ENCODE measurements around the gene KCNMA1. TPM values are rescaled to one million over a fixed set of nuclear protein-coding genes. Genes with fewer than 3 reads are reported as not detected.
"Not testable (repeated sequence)": the region's sequence is repeated elsewhere in the genome, so short reads cannot be mapped to it uniquely, and the experiment has no call there.

The KCNMA1 gene
- total RNA-seq, 1 donor from 2014 or later = 0.51 TPM

DNA sequence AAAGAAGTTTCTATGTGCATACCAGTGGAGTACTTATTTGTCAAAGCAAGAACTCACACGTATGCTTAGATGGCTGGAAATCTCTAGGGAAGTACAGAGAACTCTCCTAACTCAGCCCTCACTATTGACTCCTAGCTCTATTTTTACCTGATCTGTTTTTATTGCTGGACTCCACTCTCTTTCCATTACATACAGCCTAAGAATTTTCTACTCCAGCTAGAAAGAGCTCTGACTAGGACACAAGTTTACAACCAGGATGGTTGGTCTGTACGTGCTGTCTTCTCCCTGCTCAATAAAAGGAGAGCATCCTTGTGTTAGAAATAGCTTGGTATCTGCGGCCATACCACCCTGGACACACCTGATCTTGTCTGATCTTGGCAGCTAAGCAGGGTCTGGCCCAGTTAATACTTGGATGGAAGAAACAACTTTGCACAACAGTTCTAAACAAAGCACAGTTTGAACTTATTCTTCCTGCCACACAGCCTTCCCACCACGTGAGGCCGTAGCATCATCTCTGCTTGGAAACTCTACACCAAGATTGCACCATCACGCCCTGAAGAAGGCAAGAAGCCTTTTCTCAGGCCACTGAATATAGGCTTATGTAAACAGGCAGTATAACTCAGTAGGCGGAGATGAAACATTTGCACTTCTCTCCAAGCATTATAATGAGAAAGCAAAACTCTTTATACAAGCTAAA is 50.7 kb downstream of the KCNMA1 start:
- no peak for DNase-seq (ENCODE audit: low read depth in 2 of 2)

- DNase-seq (ENCODE audit: low read depth in 2 of 2) = no peak
These were observed 52.7 kb downstream of the KCNMA1 start for GRCh38 chr10:77584938-77585337.

DNA sequence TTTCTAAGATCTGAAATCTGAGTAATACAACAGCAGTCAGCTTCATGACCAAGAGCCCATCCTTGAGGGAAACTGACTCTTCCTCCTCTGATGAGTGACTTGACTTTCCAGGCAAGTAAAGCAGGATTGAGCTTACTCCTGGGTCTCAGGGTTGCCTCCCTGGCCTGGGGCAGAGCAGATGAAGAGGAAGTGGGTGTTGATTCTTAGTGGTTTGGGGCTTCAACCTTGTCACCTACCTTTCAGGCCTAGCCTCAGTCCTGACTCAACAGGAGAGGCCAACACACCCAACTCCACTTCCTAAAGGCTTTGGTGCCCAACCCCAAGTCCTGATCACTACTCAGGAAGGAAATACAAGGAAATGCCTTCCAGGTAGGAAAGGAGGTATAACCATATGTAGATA is 54.1 kb downstream of the KCNMA1 start:
- no peak for DNase-seq (ENCODE audit: low read depth in 2 of 2)

GRCh38 chr10:77582710-77583115 is 54.9 kb downstream of the KCNMA1 start:
- DNase-seq (ENCODE audit: low read depth in 2 of 2) = peak in 1 of 2 donors; percentile 11

GRCh38 chr10:77581738-77582137 is 55.9 kb downstream of the KCNMA1 start:
- no peak for DNase-seq (ENCODE audit: low read depth in 2 of 2)

DNA sequence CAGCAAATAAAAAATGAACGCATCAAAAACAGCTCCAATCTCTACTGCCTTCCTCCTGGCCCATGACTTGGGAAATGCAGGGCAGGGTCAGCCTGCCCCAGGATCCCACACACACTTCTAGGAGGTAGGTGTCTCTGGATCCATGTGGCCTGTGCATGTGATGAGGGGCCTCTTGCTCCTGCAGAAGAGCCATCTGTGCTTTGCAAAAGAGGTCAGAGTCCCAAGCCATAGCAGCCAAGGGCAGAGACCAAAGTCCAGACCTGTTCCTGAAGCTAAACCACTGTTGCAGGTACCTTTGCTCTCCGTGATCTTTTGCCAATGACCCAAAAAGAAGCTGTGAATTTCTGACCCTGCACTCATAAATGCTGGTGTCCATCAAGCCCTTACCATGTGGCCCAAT is 57.1 kb downstream of the KCNMA1 start:
- DNase-seq (ENCODE audit: low read depth in 2 of 2) = no peak

DNA sequence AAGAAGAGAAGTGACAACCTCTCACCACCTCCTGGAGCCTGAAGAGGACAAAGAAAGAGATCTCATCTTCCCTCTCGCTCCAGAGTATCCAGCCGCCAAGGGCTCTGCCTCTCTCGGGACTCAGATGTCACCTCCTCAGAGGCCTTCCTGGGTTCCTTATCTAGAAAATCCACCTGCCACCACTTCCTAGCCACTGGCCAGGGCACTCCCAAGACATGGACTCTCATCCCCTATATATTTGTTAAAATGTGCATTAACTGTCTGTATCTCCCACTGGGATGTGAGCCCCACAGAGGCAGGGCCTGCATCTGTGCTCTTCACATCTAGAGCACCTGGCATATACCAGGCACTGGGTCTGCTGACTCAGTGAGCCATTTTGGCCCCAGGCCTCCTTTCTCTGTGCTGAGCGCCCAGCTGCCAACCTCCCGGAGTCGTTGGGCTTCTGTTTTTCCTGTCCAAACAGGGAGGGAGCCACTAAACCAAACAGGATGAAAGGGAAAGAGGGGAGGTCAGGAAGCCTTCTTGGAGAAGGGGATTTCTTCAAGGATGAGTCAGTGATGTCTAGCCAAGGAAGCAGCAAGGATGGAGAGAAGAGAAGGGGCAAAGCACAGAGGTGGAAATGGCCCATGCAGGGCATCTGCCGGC is 58.9 kb downstream of the KCNMA1 start:
- DNase-seq (ENCODE audit: low read depth in 2 of 2) = peak in 1 of 2 donors; percentile 29

DNA sequence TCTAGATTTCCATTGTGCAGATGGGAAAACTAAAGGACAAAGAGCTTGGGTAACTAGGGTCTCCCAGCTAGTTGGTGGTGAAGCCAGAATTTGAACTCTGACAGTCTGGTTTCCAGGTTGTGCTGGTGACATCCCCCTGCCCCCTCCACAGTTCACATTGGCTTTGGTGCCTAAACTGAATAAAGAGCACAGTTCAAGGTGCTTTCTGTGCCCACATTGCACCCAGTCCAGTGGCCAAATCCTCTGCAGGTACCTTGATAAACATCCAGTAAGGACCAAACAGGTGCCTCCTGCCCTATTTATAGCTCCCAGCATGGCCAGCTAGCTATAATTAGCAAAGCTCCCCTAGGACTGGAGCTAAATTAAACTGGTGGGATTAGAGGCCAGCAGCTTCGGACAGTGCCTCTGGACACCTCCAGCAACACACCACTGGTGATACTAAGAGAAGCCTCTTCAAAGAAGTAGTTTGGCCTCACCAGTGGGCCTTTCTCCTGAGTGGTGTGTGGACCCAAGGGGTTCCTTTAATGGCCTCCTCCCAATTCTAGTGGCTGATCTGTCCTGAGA is 59.9 kb downstream of the KCNMA1 start:
- no peak for DNase-seq (ENCODE audit: low read depth in 2 of 2)

GRCh38 chr10:77576444-77577032 is 61.1 kb downstream of the KCNMA1 start:
- no peak for DNase-seq (ENCODE audit: low read depth in 2 of 2)

DNA sequence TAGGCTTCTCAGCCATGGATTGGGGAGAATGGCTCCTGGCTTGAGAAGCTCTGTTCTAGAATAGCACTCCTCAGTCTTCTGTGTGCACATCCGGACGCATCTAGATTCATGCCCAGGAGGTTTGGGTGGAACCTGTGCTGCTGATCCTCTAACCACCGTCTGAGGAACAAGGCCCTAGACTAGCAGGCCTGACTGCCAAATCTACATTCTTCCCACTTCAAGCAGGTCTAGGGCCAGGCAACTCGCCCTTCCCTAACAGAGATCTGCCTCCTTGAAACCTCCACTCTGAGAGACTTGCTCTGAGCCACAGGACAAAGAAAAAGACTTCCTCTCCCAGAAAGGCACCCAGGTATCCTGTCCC is 61.6 kb downstream of the KCNMA1 start:
- DNase-seq (ENCODE audit: low read depth in 2 of 2) = no peak

DNA sequence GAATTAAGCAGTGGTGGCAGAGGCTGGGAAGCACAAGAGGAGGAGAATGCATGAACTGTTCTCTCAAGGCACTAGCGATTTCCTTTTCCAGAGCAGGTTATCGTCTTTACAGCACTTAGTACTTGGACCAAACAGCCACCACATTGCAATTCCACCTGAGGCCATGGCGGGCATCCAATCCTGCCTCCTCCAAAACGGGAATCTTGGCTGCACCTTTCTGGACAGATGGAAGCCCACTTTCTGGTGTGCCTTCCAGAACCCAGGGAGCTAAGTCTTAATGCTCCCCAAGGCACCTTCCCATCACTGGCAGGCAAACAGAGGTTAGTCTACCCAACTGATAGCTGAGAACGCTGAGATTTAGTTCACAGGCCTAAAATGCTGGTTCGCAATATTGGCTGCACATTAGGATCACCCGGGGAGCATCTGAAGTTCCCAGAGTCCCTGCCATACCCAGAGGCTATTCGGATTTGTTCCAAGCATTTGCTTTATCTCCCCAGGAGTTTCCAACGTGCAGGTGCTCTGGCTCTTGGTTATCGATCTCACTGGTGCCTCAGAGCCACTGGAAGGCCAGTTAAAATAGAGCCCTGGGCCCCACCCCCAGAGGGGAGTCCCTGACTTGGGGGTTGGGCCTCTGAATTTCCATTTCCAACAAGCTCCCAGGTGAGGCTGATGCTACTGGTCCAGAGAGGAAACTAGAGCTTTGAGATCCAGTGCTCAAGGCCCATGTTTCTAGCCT is 62.2 kb downstream of the KCNMA1 start:
- DNase-seq (ENCODE audit: low read depth in 2 of 2) = no peak

DNA sequence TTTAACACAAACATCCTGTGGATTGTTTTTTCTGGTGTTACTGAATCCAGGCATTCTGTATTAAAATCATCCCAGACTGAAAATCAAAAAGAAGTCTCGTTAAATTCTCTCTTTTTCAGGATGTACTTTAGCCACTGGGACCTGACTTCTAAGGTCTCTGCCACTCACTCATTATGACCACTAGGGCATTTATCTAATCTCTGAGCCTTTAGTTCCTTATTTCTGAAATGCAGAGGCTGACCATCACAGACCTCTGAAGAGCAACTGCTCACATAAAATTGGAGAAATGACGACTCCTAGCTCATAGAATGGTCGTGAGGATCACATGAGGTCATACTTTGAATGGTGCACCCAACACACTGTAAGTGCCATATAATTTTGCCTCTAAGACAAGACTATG is 63.2 kb downstream of the KCNMA1 start:
- no peak for DNase-seq (ENCODE audit: low read depth in 2 of 2)

DNA sequence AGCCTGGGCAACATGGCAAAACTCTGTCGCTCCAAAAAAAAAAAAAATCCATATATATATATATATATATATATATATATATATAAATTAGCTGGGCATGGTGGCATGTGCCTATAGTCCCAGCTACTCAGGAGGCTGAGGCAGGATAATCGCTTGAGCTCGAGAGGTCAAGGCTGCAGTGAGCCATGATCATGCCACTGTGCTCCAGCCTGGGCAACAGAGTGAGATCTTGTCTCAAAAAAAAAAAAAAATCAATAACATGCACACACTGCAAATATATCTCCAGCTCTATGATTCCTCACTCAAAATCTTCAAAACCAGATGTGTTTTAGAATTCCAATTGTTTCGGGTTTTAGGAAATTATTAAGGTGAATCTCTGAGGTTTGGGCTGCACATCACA is 65.1 kb downstream of the KCNMA1 start:
- DNase-seq (ENCODE audit: low read depth in 2 of 2) = not testable (repeated sequence)

DNA sequence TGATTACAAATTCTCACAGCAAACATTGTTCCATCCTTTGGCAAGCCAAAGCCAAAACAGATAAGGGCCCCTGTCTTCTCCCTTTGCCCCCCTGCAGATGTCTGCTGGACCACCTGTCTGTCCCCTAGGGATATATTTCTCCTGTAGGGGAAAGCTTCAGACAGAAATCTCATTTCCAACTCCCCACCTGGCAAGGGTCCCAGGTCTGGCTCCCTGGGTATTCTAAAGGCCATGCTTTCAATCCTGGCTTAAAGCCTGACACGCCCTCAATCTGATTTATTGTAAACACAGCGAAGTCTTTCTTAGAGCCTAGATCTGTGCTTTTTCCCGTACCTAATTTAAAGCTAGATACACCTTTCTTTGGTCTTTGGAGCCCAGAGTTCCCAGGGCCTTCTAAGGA is 66.1 kb downstream of the KCNMA1 start:
- no peak for DNase-seq (ENCODE audit: low read depth in 2 of 2)

DNA sequence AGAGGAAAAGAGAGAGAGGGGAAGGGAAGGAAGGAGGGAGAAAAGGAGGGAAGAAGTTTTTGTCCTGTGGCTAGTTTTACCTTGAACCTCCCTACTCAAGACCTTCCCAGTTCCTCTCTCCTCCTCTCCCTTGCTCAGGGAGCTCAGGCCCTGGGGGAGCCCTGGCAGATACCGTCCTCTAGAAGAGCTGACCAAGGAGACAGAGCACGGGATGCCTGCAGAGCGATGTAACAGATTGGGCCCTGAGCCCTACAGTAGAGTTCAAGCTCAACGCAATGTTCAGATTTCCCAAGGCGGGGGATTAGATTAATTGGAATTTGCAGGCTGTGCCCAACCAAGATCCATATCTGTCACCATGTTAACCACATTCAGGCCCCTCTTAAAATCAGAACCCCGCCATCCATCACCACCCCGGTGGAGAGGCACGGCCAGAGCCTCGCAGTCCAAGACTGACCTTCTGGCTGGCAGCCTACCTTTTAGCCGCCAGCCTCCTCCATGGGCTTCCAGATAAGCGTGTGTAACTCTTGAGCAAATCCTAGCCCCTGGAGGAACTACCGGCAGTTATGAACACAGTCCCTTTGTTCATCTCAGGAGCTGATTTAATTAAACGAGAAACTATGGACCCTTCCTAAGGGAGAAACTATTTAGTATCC is 70.6 kb downstream of the KCNMA1 start:
- no peak for DNase-seq (ENCODE audit: low read depth in 2 of 2)

GRCh38 chr10:77566236-77566635 is 71.4 kb downstream of the KCNMA1 start:
- no peak for DNase-seq (ENCODE audit: low read depth in 2 of 2)

DNA sequence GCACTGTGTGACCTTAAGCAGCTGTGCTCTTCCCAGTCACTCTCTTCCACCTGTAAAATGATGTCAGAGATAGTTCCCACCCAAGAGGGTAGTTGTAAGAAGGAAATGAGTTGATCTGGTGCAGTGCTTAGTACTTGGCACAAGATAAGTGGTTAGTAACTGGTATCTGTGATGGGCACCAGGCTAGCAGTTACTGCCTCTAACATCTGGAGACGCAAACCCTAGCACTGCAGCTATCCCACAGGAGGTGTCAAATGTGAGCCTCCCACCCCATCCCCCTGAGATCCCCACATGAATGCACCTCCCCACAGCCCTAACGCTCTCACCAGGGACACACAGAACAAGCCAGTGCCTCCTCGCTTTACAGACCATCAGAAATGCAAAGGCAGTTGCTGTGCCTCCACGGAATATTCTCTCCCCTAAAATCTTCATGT is 72.0 kb downstream of the KCNMA1 start:
- no peak for DNase-seq (ENCODE audit: low read depth in 2 of 2)

DNA sequence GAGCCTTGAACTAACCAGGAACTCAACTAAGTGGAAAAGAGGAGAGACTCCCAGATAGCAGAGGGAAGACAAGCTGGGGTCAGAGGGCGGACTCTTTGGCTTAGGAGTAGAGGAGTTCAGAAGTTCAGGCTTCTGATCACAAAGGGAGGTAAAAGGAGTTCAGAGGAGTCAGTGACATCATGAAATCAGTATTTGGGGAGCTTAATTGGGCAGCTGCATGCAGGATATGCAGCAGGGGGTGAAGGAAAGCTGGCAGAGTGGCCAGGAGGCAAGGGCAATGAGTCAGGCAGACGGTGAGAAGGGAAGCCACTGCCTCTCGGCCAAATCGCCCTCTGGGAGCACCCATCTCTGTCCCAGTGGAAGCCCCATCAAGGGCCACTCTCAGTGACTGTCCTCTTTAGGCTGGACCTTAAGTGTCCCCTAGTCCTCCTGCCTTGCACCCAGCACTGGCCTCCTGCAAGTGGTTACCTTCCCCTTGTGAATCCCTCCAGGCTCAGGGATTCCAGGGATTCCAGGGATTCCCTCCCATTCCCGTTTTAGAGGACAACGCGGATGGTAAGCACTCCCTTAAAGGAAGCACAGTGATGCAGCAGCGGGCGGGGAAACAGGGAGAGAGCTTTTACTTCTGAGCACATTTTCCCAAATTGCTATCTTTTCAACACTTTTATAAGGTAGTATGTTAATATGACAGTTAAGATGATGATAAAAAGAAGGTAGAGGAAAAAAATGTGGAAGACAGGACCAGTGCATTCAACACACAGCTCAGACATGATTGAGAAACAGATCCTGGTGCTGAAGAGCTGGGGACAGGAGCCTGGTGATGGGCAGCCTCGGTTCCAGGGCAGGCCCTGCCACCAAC is 72.6 kb downstream of the KCNMA1 start:
- no peak for DNase-seq (ENCODE audit: low read depth in 2 of 2)

DNA sequence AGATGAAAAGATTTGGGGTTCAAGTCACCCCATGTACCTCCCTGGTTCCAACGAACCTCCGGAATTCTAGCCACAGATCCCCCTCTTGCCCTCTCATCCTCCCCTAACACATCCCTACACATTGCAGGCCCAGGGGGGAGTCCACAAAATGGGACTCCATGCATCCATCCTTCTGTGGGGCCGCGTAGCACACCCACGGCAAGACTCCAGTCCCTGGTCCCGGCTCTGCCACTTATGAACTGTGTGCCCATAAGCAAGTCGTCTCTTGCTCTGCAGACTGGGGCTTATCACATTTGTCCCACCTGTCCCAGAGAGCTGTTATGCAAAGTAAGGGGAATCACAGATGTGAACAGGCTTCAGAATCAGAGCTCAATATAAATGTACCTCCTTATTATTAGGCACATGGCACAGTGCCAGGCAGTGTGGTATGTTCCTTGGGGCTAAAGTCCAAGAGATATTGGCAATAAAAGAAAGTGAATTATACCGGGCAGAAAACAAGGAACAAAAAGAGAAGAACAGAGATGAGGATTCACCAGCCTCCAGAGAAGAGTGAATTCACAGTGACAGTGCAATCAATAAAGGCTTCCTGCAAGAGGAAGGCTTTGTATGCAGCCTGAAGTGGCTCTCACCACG is 73.9 kb downstream of the KCNMA1 start:
- DNase-seq (ENCODE audit: low read depth in 2 of 2) = no peak

DNA sequence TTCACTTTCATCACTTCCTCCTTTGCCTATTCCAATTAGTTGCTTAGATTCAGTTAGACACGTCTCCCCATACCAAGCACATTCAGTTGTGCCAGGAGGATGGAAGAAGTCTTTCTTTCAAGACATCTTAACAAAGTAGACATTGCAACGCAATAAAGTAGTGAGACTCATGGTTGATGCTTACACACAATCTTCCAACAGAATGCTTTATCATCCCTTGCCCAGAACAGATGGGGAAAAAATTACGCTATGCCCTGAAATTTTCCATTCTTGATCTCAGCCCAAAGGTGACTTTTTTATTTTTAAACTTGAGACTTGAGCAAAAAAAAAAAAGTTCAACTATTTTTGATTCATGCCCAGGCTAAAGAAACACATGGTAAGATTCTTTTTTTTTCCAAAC is 74.9 kb downstream of the KCNMA1 start:
- no peak for DNase-seq (ENCODE audit: low read depth in 2 of 2)

Data from dermis microvascular lymphatic vessel endothelial cell (primary cell).